Tibial artery (tissue), 4 donors: ENCODE data around the gene AXIN1.

Experiments used
- DNase-seq, 2 donors: peaks; one replicate each; pipeline ENCODE4 v3.0.0-alpha.2; 2019
- H3K27ac ChIP-seq, 2 donors: fragments of 200-600 bp; sonication (generic) in 1 of 2; 1 replicate in 1 of 2; 2 replicates in 1 of 2; pipeline ENCODE4 v1.5.1; 2018 to 2019; ENCODE audit warnings: mild to moderate bottlenecking in 1 of 2
- H3K27me3 ChIP-seq, 2 donors: fragments of 200-600 bp; sonication (generic) in 1 of 2; one replicate each; pipeline versions ENCODE4 v1.5.1 to v1.6.0; 2016 to 2019
- H3K36me3 ChIP-seq, 3 donors: fragments of 200-600 bp; sonication (generic) in 2 of 3; one replicate each; pipeline ENCODE4 v1.5.1; 2016 to 2019; ENCODE audit warnings: mild to moderate bottlenecking in 2 of 3
- H3K4me1 ChIP-seq, 4 donors: fragments of 200-600 bp; sonication (generic) in 2 of 4; 1 replicate in 3 of 4; 2 replicates in 1 of 4; pipeline ENCODE4 v1.5.1; 2016 to 2019
- H3K4me3 ChIP-seq, 2 donors: fragments of 200-600 bp; sonication (generic) in 1 of 2; 1 replicate in 1 of 2; 2 replicates in 1 of 2; pipeline ENCODE4 v1.5.1; 2018 to 2019; ENCODE audit warnings: mild to moderate bottlenecking in 2 of 2
- H3K9me3 ChIP-seq, 3 donors: fragments of 200-600 bp; sonication (generic) in 1 of 3; one replicate each; pipeline ENCODE4 v1.5.1; 2016 to 2019
- intact Hi-C: fragments of 100-400 bp; cut with DNase I; formaldehyde crosslinking; loops from one replicate; pipeline ENCODE4 v1.15.0; 2023; ENCODE audit warnings: low total_unique reads
- TF ChIP-seq, protein P1 (sequence below), 2 experiments: fragments of 200-600 bp in 1 of 2; fragments of 450-650 bp in 1 of 2; IDR thresholded peaks; one replicate each; pipeline ENCODE4 v1.5.1; 2017 to 2019; ENCODE audit warnings: antibody characterized with exemption in 2 of 2, mild to moderate bottlenecking in 1 of 2, moderate library complexity in 1 of 2

The AXIN1 gene

DNA sequence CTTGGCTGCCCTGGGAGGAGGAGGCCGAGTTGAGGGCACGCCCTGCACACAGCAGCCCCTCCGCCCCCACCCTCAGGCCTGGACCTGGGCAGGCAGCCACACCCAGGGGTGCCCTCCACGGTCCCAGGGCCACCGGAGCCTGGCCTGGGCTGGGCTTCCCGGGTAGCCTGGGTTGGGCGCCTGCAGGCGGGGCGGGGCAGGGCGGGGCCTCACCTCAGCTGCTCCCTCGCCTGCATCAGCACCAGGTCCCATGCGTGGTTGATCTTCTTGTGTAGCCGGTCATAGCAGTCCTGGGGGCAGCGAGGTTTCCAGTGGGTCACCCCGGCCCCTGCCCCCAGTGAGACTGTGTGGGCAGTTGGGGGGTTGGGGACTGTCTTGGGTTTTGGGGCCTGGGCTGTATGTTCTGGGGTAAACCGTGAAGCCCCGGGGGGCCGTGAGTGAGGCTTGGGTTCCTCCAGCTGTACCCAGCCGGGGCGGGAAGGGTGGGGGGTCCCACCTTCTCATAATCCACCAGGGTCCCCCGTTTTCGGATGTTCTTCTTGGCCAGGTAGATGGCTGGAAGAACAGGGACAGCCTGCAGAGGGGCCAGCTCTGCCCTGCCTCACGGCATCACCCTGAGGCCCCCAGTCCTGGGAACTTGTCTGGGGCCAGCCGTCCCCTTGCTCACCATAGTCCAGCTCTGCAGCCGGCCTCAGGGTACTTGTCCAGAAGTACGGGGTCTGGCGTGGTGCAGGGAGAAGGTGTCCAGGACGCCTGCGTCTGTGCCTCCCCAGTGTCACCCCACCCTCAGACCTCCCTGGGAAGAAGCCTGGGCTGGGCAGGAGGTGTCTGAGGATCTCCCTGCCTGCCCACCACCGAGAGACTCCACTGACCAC lies 78.7 kb downstream of the AXIN1 start:
- Histone ChIP-seq H3K36me3 (no peaks in the 10 kb centered on the region), H3K27ac (no peak overlapping the region), H3K4me3 (no peak overlapping the region), H3K9me3 (no peaks in the 10 kb centered on the region), H3K27me3 (peaks cover 0 to 39% of the 10 kb centered on the region in 2 donors), H3K4me1 (peaks cover 0 to 17% (median 13%) of the 10 kb centered on the region in 4 donors)
- intact Hi-C loops = no loop called here
- no peak for DNase-seq
- TF ChIP-seq, protein P1, sequence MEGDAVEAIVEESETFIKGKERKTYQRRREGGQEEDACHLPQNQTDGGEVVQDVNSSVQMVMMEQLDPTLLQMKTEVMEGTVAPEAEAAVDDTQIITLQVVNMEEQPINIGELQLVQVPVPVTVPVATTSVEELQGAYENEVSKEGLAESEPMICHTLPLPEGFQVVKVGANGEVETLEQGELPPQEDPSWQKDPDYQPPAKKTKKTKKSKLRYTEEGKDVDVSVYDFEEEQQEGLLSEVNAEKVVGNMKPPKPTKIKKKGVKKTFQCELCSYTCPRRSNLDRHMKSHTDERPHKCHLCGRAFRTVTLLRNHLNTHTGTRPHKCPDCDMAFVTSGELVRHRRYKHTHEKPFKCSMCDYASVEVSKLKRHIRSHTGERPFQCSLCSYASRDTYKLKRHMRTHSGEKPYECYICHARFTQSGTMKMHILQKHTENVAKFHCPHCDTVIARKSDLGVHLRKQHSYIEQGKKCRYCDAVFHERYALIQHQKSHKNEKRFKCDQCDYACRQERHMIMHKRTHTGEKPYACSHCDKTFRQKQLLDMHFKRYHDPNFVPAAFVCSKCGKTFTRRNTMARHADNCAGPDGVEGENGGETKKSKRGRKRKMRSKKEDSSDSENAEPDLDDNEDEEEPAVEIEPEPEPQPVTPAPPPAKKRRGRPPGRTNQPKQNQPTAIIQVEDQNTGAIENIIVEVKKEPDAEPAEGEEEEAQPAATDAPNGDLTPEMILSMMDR (IDR thresholded peaks at IDR 0.05) = no peak

DNA sequence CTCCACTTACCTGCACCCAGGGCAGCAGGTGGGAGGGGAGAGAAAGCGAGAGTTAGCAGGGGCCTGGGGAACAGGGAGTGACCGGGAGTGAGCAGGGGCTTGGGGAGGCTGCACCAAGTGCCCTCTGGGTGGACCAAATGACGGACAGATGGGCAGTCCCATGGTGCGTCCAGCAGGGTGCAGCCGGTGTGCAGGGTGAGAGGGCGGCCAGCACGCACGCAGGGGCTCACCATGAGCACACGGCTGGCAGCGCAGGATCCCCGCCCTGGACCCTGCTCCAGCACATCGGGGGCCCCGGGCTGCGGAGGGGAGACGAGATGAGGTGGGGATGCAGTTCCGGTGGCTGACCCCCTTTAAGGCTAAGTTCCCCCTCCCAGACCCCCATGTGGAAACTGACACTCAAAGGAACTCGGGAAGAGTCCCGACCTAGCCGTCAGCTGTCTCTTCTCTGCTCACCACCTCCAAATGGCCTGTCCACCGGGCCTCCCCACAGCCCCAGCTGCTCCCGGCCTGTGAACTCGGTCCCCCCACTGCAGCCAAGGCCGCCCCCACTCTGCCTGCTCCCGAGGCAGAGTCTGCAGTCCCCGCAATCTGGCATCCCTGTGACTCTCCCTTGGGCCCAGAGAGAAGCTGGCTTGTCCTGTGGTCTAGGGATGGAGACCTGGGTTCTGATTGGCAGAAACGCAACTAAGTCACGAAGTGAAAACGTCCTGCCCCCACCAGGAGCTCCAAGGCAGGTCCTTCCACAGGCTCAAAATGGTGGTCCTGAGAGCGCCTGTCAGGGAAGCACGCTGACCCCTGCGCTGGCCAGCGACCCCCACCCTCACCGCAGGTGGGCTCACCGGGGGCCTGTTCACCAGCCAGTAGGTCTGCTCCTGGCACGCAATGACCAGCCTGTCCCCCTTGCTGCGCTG lies 79.6 kb downstream of the AXIN1 start:
- TF ChIP-seq, protein P1 (IDR thresholded peaks at IDR 0.05) = no peak
- peaks cover 0 to 17% (median 13%) of the 10 kb centered on the region in 4 donors for H3K4me1 ChIP-seq

DNA sequence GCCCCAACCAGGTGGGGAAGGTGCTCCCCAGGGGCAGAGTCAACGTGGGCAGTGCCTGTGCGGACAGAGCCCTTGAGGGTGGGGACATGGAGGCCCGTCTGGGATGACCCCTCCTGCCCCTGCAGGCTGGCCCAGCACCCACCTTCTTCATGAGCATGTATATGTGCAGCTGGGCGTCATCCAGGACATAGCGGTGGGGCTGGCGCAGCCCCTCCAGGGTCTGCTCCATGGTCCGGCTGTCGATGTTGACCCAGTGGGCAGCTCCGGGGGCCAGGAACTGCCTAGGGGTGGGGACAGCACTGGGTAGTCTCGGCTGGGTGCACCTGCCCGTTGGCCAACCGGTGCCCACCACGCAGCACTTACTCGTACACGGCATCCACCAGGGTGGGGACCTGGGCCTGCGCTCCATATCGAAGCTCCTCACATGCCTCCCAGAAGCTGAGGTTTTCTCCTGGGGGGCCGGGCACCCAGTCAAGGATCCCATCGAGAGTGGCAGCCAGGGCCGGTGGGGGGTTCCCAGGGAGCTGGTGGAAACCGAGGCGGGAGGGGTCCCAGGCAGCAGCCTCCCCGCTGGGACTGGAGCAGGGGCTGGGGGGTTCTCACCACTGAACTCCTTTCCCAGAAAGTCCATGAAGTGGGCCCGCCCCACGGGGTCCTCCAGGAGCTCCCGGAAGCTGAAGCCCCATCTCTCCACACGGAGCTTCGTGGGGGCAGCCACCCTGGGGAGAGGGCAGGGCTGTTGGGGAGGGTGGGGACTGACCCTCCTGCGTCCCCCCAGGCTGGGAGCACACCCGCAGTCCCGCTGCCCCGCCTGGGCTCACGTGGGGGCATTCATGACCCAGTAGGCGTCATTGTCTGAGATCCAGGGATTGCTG lies 81.9 kb downstream of the AXIN1 start:
- H3K27me3 ChIP-seq = peaks cover 0 to 27% of the 10 kb centered on the region in 2 donors
- no peak overlapping the region for H3K27ac ChIP-seq
- H3K9me3 ChIP-seq = no peaks in the 10 kb centered on the region
- DNase-seq = no peak
- intact Hi-C loops = no loop called here
- peaks cover 0 to 10% (median 9%) of the 10 kb centered on the region in 4 donors for H3K4me1 ChIP-seq
- no peak overlapping the region for H3K4me3 ChIP-seq
- TF ChIP-seq, protein P1 (IDR thresholded peaks at IDR 0.05) = no peak
- peaks cover 0 to 2% (median 0%) of the 10 kb centered on the region in 3 donors for H3K36me3 ChIP-seq

More for the DNA sequence above, 79.6 kb downstream of the AXIN1 start:
- Histone ChIP-seq H3K36me3 (no peaks in the 10 kb centered on the region), H3K4me3 (no peak overlapping the region), H3K9me3 (no peaks in the 10 kb centered on the region), H3K27me3 (peaks cover 0 to 37% of the 10 kb centered on the region in 2 donors), H3K27ac (no peak overlapping the region)
- no peak for DNase-seq
- intact Hi-C loops = no loop called here

DNA sequence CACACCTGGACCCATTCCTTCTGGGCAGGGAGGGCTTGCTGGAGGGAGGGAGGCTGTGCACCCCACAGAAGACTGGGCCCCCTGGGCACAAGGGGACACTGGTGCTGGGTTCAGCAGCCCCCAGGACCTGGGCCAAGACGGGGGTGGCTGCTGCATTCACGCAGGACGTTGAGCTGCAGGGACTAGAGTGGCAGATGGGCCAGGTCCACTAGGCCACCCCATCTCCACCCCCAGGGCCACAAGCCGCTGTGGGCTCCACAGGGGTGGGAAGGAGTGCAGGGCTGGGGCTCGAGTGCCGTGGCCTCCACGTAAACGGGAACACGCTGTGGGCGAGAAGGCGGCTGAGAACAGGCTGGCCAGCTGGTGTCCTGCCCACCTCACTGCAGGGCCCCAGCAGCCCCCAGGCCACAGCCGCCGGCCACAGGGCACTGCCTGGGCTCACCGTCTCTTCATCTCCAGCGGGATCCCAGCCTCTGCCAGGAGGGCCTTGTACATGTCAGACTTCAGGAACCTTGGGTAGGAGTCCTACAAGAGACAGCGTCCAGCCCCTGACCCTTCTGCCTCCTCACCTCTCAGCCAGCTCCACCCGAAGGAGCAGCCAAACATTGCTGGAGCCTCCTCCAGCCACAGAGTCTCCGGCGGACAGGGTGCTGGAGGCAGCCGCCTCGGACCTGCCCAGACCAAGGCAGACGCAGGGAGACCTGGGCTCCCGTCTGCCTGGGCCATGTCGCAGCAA lies 83.3 kb downstream of the AXIN1 start:
- intact Hi-C loops = no loop called here
- Histone ChIP-seq H3K4me1 (no peaks in the 10 kb centered on the region), H3K27ac (no peak overlapping the region), H3K27me3 (peaks cover 0 to 13% of the 10 kb centered on the region in 2 donors), H3K36me3 (peaks cover 7 to 16% (median 8%) of the 10 kb centered on the region in 3 donors), H3K4me3 (no peak overlapping the region), H3K9me3 (no peaks in the 10 kb centered on the region)
- DNase-seq = no peak
- TF ChIP-seq, protein P1 (IDR thresholded peaks at IDR 0.05) = no peak
